Breast epithelium (tissue), 4 donors: ENCODE results near the gene TSEN54. TPM values are rescaled to one million over a fixed set of nuclear protein-coding genes. Genes with fewer than 3 reads are reported as not detected.

Experiments
- DNase-seq, 2 donors: peaks; one replicate each; pipeline ENCODE4 v3.0.0-alpha.2; 2019; ENCODE audit warnings: low spot score in 2 of 2
- H3K27ac ChIP-seq, 2 donors: fragments of 200-600 bp; sonication (generic) in 1 of 2; one replicate each; pipeline ENCODE4 v1.5.1; 2016 to 2019; ENCODE audit warnings: mild to moderate bottlenecking in 1 of 2
- H3K27me3 ChIP-seq, 2 donors: fragments of 200-600 bp; sonication (generic) in 1 of 2; one replicate each; pipeline versions ENCODE4 v1.5.1 to v1.6.0; 2017 to 2019; ENCODE audit warnings: control low read depth in 1 of 2, mild to moderate bottlenecking in 1 of 2
- H3K36me3 ChIP-seq: fragments of 200-600 bp; one replicate; pipeline ENCODE4 v1.5.1; 2019
- H3K4me1 ChIP-seq, 2 donors: fragments of 200-600 bp; sonication (generic); one replicate each; pipeline ENCODE4 v1.5.1; 2016 to 2019; ENCODE audit warnings: control low read depth in 1 of 2
- H3K4me3 ChIP-seq, 3 donors: fragments of 200-600 bp; sonication (generic); 1 replicate in 2 of 3; 2 replicates in 1 of 3; pipeline ENCODE4 v1.5.1; 2016 to 2019; ENCODE audit warnings: mild to moderate bottlenecking in 3 of 3, moderate library complexity in 2 of 3
- H3K9me3 ChIP-seq, 2 donors: fragments of 200-600 bp; sonication (generic) in 1 of 2; one replicate each; pipeline ENCODE4 v1.5.1; 2016 to 2019; ENCODE audit warnings: control low read depth in 1 of 2
- CTCF ChIP-seq, 3 donors: fragments of 450-650 bp; IDR thresholded peaks; one replicate each; pipeline ENCODE4 v1.5.1; 2016 to 2017; ENCODE audit warnings: antibody characterized with exemption in 3 of 3, mild to moderate bottlenecking in 3 of 3, moderate library complexity in 3 of 3
- POLR2A ChIP-seq: fragments of 450-650 bp; IDR thresholded peaks from one replicate; pipeline ENCODE4 v1.6.1; 2016; ENCODE audit warnings: antibody characterized with exemption, mild to moderate bottlenecking, moderate library complexity
- POLR2AphosphoS5 ChIP-seq, 3 donors: sonication (generic); formaldehyde crosslinking; IDR thresholded peaks; one replicate each; pipeline ENCODE4 v1.6.1; 2017; ENCODE audit warnings: antibody characterized with exemption in 3 of 3
- intact Hi-C: fragments of 100-400 bp; cut with DNase I; formaldehyde crosslinking; loops from one replicate; pipeline ENCODE4 v1.15.1; 2023; ENCODE audit warnings: low total_unique reads
- total RNA-seq, 3 donors: library from RNA; depleted of rRNA; stranded (reverse); fragments of >200 nt; gene quantifications; one replicate each; pipeline ENCODE4 v1.1.0, GENCODE V29; 2016

Gene TSEN54
- total RNA-seq, 3 donors from 2014 or later = 18.4 to 34.7 (median 31.2) TPM

GRCh38 chr17:75535119-75535537 is 18.8 kb downstream of the TSEN54 start:
- intact Hi-C loops = no loop called here
- Histone ChIP-seq H3K27me3 (no peaks in the 10 kb centered on the region), H3K36me3 (no peaks in the 10 kb centered on the region), H3K27ac (no peak overlapping the region), H3K4me3 (no peak overlapping the region), H3K9me3 (no peaks in the 10 kb centered on the region), H3K4me1 (no peaks in the 10 kb centered on the region)
- no peak for TF ChIP-seq POLR2A
- no peak for TF ChIP-seq POLR2AphosphoS5 (IDR thresholded peaks at IDR 0.05)
- TF ChIP-seq CTCF (IDR thresholded peaks at IDR 0.05) = no peak
- DNase-seq = no peak

GRCh38 chr17:75535871-75536270 is 19.5 kb downstream of the TSEN54 start:
- no peak for TF ChIP-seq CTCF (IDR thresholded peaks at IDR 0.05)
- TF ChIP-seq POLR2A = no peak
- no peak for TF ChIP-seq POLR2AphosphoS5 (IDR thresholded peaks at IDR 0.05)
- no peak for DNase-seq
- H3K36me3 ChIP-seq = no peaks in the 10 kb centered on the region
- no peaks in the 10 kb centered on the region for H3K4me1 ChIP-seq
- no peak overlapping the region for H3K27ac ChIP-seq
- no peak overlapping the region for H3K4me3 ChIP-seq
- no peaks in the 10 kb centered on the region for H3K27me3 ChIP-seq
- no peaks in the 10 kb centered on the region for H3K9me3 ChIP-seq
- intact Hi-C loops = no loop called here

GRCh38 chr17:75536366-75536765 is 20.0 kb downstream of the TSEN54 start:
- intact Hi-C loops = no loop called here
- H3K4me1 ChIP-seq = no peaks in the 10 kb centered on the region
- H3K36me3 ChIP-seq = no peaks in the 10 kb centered on the region
- no peaks in the 10 kb centered on the region for H3K9me3 ChIP-seq
- H3K4me3 ChIP-seq = no peak overlapping the region
- no peak for DNase-seq
- no peak overlapping the region for H3K27ac ChIP-seq
- TF ChIP-seq CTCF (IDR thresholded peaks at IDR 0.05) (no peak), POLR2AphosphoS5 (IDR thresholded peaks at IDR 0.05) (no peak), POLR2A (no peak)
- H3K27me3 ChIP-seq = no peaks in the 10 kb centered on the region

- Histone ChIP-seq H3K27me3 (no peaks in the 10 kb centered on the region), H3K9me3 (no peaks in the 10 kb centered on the region), H3K27ac (peak overlapping the region in 1 of 2 donors; percentile 2), H3K36me3 (no peaks in the 10 kb centered on the region), H3K4me1 (no peaks in the 10 kb centered on the region), H3K4me3 (no peak overlapping the region)
- no peak for DNase-seq
- no peak for TF ChIP-seq POLR2AphosphoS5 (IDR thresholded peaks at IDR 0.05)
- no peak for TF ChIP-seq CTCF (IDR thresholded peaks at IDR 0.05)
- no peak for TF ChIP-seq POLR2A
- intact Hi-C loops = loop anchor here (5.0 kb wide), 1 partner anchor 1042 kb away; no protein-coding TSS in a partner anchor
Observed at GRCh38 chr17:75539967-75540729, 23.8 kb downstream of the TSEN54 start.

- no peak overlapping the region for H3K27ac ChIP-seq
- no peaks in the 10 kb centered on the region for H3K27me3 ChIP-seq
- H3K4me3 ChIP-seq = no peak overlapping the region
- no peaks in the 10 kb centered on the region for H3K9me3 ChIP-seq
- no peaks in the 10 kb centered on the region for H3K4me1 ChIP-seq
- no peaks in the 10 kb centered on the region for H3K36me3 ChIP-seq
- no peak for DNase-seq
- intact Hi-C loops = loop anchor here (5.0 kb wide), 1 partner anchor 1041 kb away; no protein-coding TSS in a partner anchor
- TF ChIP-seq POLR2AphosphoS5 (IDR thresholded peaks at IDR 0.05) = no peak
- TF ChIP-seq POLR2A = no peak
- TF ChIP-seq CTCF (IDR thresholded peaks at IDR 0.05) = no peak
Observed at GRCh38 chr17:75540923-75541503, 24.7 kb downstream of the TSEN54 start.
